ENCODE measurements around the gene ZC3H7A. TPM values are rescaled to one million over a fixed set of nuclear protein-coding genes. Genes with fewer than 3 reads are reported as not detected.
A peak's percentile ranks its signal among the peaks of the same experiment; 100 is the strongest.

The ZC3H7A gene
- total and polyA plus RNA-seq, 2 of the 13 experiments (the other 11 are each of a cell fraction or from before 2014, with no cell fraction given) = 29.2 to 36.8 TPM

DNA sequence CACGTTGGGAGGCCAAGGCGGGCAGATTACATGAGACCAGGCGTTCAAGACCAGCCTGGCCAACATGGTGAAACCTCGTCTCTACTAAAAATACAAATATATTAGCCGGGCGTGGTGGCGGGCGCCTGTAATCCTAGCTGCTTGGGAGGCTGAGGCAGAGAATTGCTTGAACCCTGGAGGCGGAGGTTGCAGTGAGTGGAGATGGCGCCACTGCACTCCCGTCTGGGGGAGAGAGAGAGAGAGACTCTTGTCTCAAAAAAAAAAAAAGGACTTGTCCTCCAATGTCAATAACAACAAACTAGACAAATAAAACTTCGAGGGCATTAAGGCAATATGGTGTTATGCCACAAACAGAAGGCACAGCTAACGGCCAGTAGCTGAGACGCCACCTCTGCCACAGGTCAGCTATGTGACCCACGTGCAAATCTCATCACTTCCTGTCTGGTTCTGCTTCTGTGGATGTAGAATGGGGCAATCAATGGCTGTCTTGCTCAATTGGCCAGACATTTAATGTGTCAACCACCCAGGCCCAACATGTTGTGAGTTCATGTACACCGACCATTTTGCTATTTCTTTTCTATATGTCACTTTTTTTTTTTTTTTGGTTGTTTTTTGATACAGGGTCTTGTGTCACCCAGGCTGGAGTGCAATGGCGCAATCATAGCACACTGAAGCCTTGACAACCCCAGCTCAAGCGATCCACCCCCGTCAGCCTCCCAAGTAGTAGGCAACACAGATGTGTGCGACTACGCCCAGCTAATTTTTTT is 53.6 kb downstream of the ZC3H7A start (continued):
- TF ChIP-seq STAT5B (CRISPR knock-in tag; IDR thresholded peaks at IDR 0.05) (no peak), ZNF138 (CRISPR knock-in tag; IDR thresholded peaks at IDR 0.05; ENCODE audit: low read depth) (no peak), JARID2 (CRISPR knock-in tag; IDR thresholded peaks at IDR 0.05; ENCODE audit: insufficient replicate concordance) (no peak), MBD4 (IDR thresholded peaks at IDR 0.05; ENCODE audit: borderline replicate concordance, low read length) (peak; percentile 76; the same call in 1 of the 2 replicates), MEF2D (CRISPR knock-in tag; IDR thresholded peaks at IDR 0.05) (peak; percentile 47; the same call in 1 of the 2 replicates), ONECUT2 (CRISPR knock-in tag; IDR thresholded peaks at IDR 0.05) (no peak; the same call in none of the 2 replicates), PRPF4 (IDR thresholded peaks at IDR 0.05; ENCODE audit: low read depth, low read length, poor library complexity, severe bottlenecking) (peak; percentile 16), KAT2B (IDR thresholded peaks at IDR 0.05; ENCODE audit: borderline replicate concordance, low read depth, low read length) (no peak), PCBP2 (optimal IDR thresholded peaks at IDR 0.05; ENCODE audit: low read depth, low read length, poor library complexity, severe bottlenecking) (no peak)
- TF ChIP-seq, protein P1, sequence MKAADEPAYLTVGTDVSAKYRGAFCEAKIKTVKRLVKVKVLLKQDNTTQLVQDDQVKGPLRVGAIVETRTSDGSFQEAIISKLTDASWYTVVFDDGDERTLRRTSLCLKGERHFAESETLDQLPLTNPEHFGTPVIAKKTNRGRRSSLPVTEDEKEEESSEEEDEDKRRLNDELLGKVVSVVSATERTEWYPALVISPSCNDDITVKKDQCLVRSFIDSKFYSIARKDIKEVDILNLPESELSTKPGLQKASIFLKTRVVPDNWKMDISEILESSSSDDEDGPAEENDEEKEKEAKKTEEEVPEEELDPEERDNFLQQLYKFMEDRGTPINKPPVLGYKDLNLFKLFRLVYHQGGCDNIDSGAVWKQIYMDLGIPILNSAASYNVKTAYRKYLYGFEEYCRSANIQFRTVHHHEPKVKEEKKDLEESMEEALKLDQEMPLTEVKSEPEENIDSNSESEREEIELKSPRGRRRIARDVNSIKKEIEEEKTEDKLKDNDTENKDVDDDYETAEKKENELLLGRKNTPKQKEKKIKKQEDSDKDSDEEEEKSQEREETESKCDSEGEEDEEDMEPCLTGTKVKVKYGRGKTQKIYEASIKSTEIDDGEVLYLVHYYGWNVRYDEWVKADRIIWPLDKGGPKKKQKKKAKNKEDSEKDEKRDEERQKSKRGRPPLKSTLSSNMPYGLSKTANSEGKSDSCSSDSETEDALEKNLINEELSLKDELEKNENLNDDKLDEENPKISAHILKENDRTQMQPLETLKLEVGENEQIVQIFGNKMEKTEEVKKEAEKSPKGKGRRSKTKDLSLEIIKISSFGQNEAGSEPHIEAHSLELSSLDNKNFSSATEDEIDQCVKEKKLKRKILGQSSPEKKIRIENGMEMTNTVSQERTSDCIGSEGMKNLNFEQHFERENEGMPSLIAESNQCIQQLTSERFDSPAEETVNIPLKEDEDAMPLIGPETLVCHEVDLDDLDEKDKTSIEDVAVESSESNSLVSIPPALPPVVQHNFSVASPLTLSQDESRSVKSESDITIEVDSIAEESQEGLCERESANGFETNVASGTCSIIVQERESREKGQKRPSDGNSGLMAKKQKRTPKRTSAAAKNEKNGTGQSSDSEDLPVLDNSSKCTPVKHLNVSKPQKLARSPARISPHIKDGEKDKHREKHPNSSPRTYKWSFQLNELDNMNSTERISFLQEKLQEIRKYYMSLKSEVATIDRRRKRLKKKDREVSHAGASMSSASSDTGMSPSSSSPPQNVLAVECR (CRISPR knock-in tag; IDR thresholded peaks at IDR 0.05; ENCODE audit: borderline replicate concordance) = no peak; the same call in none of the 2 replicates
- TF ChIP-seq, protein P2, sequence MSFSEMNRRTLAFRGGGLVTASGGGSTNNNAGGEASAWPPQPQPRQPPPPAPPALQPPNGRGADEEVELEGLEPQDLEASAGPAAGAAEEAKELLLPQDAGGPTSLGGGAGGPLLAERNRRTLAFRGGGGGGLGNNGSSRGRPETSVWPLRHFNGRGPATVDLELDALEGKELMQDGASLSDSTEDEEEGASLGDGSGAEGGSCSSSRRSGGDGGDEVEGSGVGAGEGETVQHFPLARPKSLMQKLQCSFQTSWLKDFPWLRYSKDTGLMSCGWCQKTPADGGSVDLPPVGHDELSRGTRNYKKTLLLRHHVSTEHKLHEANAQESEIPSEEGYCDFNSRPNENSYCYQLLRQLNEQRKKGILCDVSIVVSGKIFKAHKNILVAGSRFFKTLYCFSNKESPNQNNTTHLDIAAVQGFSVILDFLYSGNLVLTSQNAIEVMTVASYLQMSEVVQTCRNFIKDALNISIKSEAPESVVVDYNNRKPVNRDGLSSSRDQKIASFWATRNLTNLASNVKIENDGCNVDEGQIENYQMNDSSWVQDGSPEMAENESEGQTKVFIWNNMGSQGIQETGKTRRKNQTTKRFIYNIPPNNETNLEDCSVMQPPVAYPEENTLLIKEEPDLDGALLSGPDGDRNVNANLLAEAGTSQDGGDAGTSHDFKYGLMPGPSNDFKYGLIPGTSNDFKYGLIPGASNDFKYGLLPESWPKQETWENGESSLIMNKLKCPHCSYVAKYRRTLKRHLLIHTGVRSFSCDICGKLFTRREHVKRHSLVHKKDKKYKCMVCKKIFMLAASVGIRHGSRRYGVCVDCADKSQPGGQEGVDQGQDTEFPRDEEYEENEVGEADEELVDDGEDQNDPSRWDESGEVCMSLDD (CRISPR knock-in tag; IDR thresholded peaks at IDR 0.05; ENCODE audit: borderline replicate concordance) = 0 out of 2 replicates have a peak, but pooled peaks have one; percentile 59
- TF ChIP-seq, protein P3, sequence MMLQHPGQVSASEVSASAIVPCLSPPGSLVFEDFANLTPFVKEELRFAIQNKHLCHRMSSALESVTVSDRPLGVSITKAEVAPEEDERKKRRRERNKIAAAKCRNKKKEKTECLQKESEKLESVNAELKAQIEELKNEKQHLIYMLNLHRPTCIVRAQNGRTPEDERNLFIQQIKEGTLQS (CRISPR knock-in tag; IDR thresholded peaks at IDR 0.05) = peak; percentile 56; the same call in 1 of the 2 replicates
- TF ChIP-seq, protein P4, sequence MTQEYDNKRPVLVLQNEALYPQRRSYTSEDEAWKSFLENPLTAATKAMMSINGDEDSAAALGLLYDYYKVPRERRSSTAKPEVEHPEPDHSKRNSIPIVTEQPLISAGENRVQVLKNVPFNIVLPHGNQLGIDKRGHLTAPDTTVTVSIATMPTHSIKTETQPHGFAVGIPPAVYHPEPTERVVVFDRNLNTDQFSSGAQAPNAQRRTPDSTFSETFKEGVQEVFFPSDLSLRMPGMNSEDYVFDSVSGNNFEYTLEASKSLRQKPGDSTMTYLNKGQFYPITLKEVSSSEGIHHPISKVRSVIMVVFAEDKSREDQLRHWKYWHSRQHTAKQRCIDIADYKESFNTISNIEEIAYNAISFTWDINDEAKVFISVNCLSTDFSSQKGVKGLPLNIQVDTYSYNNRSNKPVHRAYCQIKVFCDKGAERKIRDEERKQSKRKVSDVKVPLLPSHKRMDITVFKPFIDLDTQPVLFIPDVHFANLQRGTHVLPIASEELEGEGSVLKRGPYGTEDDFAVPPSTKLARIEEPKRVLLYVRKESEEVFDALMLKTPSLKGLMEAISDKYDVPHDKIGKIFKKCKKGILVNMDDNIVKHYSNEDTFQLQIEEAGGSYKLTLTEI (CRISPR knock-in tag; conservative IDR thresholded peaks at IDR 0.05) = no peak
- TF ChIP-seq, protein P5, sequence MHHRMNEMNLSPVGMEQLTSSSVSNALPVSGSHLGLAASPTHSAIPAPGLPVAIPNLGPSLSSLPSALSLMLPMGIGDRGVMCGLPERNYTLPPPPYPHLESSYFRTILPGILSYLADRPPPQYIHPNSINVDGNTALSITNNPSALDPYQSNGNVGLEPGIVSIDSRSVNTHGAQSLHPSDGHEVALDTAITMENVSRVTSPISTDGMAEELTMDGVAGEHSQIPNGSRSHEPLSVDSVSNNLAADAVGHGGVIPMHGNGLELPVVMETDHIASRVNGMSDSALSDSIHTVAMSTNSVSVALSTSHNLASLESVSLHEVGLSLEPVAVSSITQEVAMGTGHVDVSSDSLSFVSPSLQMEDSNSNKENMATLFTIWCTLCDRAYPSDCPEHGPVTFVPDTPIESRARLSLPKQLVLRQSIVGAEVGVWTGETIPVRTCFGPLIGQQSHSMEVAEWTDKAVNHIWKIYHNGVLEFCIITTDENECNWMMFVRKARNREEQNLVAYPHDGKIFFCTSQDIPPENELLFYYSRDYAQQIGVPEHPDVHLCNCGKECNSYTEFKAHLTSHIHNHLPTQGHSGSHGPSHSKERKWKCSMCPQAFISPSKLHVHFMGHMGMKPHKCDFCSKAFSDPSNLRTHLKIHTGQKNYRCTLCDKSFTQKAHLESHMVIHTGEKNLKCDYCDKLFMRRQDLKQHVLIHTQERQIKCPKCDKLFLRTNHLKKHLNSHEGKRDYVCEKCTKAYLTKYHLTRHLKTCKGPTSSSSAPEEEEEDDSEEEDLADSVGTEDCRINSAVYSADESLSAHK (CRISPR knock-in tag; IDR thresholded peaks at IDR 0.05; ENCODE audit: borderline replicate concordance) = no peak

All from HepG2 (cell line).